22Rv1 (cell line): ENCODE measurements around the gene PSMC5.

Source experiments
- CTCF ChIP-seq: fragments of 450-650 bp; IDR thresholded peaks from 2 replicates; pipeline ENCODE4 v1.5.1; 2017; ENCODE audit warnings: mild to moderate bottlenecking
- ZFX ChIP-seq: fragments of 450-650 bp; IDR thresholded peaks from 2 replicates; pipeline ENCODE4 v1.6.1; 2017; ENCODE audit warnings: antibody characterized with exemption, borderline replicate concordance

GRCh38 chr17:63816123-63816522 is 11.1 kb upstream of the PSMC5 start:
- TF ChIP-seq CTCF (no peak), ZFX (no peak)
